NCI-H345 (cell line): Measurements from ENCODE around the gene FTH1.
A peak's percentile ranks its signal among the peaks of the same experiment; 100 is the strongest.

Experiments used
- DNase-seq: peaks from one replicate; lab custom pipeline; 2025; lab: John Stamatoyannopoulos, UW

FTH1 gene

GRCh38 chr11:61948505-61948904 is 18.9 kb downstream of the FTH1 start:
- DNase-seq: no peak

- DNase-seq: peak; percentile 84
Measured at GRCh38 chr11:61947486-61948210, 19.8 kb downstream of the FTH1 start.

GRCh38 chr11:61946894-61947293 is 20.5 kb downstream of the FTH1 start:
- no peak for DNase-seq

- no peak for DNase-seq
Measured at GRCh38 chr11:61945191-61945590, 22.2 kb downstream of the FTH1 start.

GRCh38 chr11:61940466-61940865 is 27.0 kb downstream of the FTH1 start:
- no peak for DNase-seq

GRCh38 chr11:61935861-61936260 is 31.6 kb downstream of the FTH1 start:
- no peak for DNase-seq

- no peak for DNase-seq
Measured at GRCh38 chr11:61930933-61931332, 36.5 kb downstream of the FTH1 start.

GRCh38 chr11:61928606-61929005 is 38.8 kb downstream of the FTH1 start:
- no peak for DNase-seq

- no peak for DNase-seq
Measured at GRCh38 chr11:61927501-61927900, 39.9 kb downstream of the FTH1 start.

- no peak for DNase-seq
Measured at GRCh38 chr11:61926235-61926634, 41.2 kb downstream of the FTH1 start.

- no peak for DNase-seq
Measured at GRCh38 chr11:61925736-61926135, 41.7 kb downstream of the FTH1 start.

GRCh38 chr11:61924064-61924455 is 43.4 kb downstream of the FTH1 start:
- no peak for DNase-seq

- DNase-seq: no peak
Measured at GRCh38 chr11:61923166-61924063, 44.0 kb downstream of the FTH1 start.

GRCh38 chr11:61922539-61922938 is 44.9 kb downstream of the FTH1 start:
- no peak for DNase-seq

GRCh38 chr11:61921446-61921845 is 46.0 kb downstream of the FTH1 start:
- DNase-seq: no peak

- no peak for DNase-seq
Measured at GRCh38 chr11:61919705-61920631, 47.5 kb downstream of the FTH1 start.

- DNase-seq: no peak
Measured at GRCh38 chr11:61918938-61919704, 48.3 kb downstream of the FTH1 start.

- DNase-seq: no peak
Measured at GRCh38 chr11:61918251-61918937, 49.0 kb downstream of the FTH1 start.

- peak; percentile 40 for DNase-seq
Measured at GRCh38 chr11:61917334-61918109, 49.9 kb downstream of the FTH1 start, which contains the start of gene RAB3IL1. Gene RAB3IL1 (minus strand): TSS chr11:61917566. CDS start chr11:61917367, 199 bp downstream.
